PC-9 (cell line): ENCODE results near the gene MOB3C. TPM values are rescaled to one million over a fixed set of nuclear protein-coding genes. Genes with fewer than 3 reads are reported as not detected.

ENCODE experiments used
- BruUV-seq: library from RNA; stranded (reverse); fragments of 400-500 nt; replicated peaks from 2 replicates; lab custom pipeline; 2021; lab: Mats Ljungman, UMichigan
- CTCF ChIA-PET: fragments of 300-600 bp; sonication (Branson Sonifier 250); formaldehyde crosslinking; loops from one replicate; lab custom pipeline; 2022; ENCODE audit warnings: antibody characterized with exemption; lab: Charles Lee
- POLR2A ChIA-PET: fragments of 300-600 bp; sonication (Branson Sonifier 250); formaldehyde crosslinking; loops from one replicate; lab custom pipeline; 2022; ENCODE audit warnings: antibody characterized with exemption; ENCODE audit not compliant: unreplicated experiment; lab: Charles Lee
- DNase-seq, 2 experiments: peaks; one replicate each; pipeline versions ENCODE4 v3.0.0 to v3.0.0-alpha.2; 2015 to 2022; ENCODE audit warnings: mixed read lengths in 1 of 2
- H2AFZ ChIP-seq: fragments of 200-600 bp; sonication (generic); 2 replicates; pipeline ENCODE4 v1.8.1; 2017; ENCODE audit warnings: antibody characterized with exemption
- H3F3A ChIP-seq: fragments of 200-600 bp; sonication (generic); 2 replicates; pipeline ENCODE4 v1.8.1; 2017; ENCODE audit warnings: antibody characterized with exemption, mild to moderate bottlenecking, low read depth; ENCODE audit not compliant: insufficient read depth
- H3K27ac ChIP-seq: fragments of 200-600 bp; sonication (generic); 2 replicates; pipeline ENCODE4 v1.6.1; 2016; ENCODE audit warnings: mixed run types
- H3K27me3 ChIP-seq: fragments of 200-600 bp; sonication (generic); 2 replicates; pipeline ENCODE4 v1.6.1; 2016; ENCODE audit warnings: low read depth, mixed run types; ENCODE audit not compliant: insufficient read depth
- H3K36me3 ChIP-seq: fragments of 200-600 bp; sonication (generic); 2 replicates; pipeline ENCODE4 v1.6.1; 2016; ENCODE audit warnings: low read depth, mixed run types
- H3K4me1 ChIP-seq: fragments of 200-600 bp; sonication (generic); replicated peaks from 2 replicates; pipeline ENCODE4 v1.6.1; 2016; ENCODE audit warnings: mixed run types; ENCODE audit not compliant: insufficient read depth
- H3K4me2 ChIP-seq: fragments of 200-600 bp; sonication (generic); 2 replicates; pipeline ENCODE4 v1.6.1; 2017; ENCODE audit warnings: mixed run types
- H3K4me3 ChIP-seq: fragments of 200-600 bp; sonication (generic); 2 replicates; pipeline ENCODE4 v1.6.1; 2016; ENCODE audit warnings: mixed run types
- H3K79me2 ChIP-seq: fragments of 200-600 bp; sonication (generic); 2 replicates; pipeline ENCODE4 v1.6.1; 2017; ENCODE audit warnings: low read depth, mixed run types
- H3K9me2 ChIP-seq: fragments of 200-600 bp; sonication (generic); 2 replicates; pipeline ENCODE4 v1.8.1; 2017; ENCODE audit warnings: mild to moderate bottlenecking; ENCODE audit not compliant: insufficient read depth
- H3K9me3 ChIP-seq: fragments of 200-600 bp; sonication (generic); 2 replicates; pipeline ENCODE4 v1.8.1; 2016; ENCODE audit warnings: low read depth; ENCODE audit not compliant: insufficient read depth
- H4K20me1 ChIP-seq: fragments of 200-600 bp; sonication (generic); 2 replicates; pipeline ENCODE4 v1.8.1; 2017; ENCODE audit not compliant: insufficient read depth
- EZH2 ChIP-seq: fragments of 200-600 bp; sonication (generic); IDR thresholded peaks from 2 replicates; pipeline ENCODE4 v1.8.0; 2017; ENCODE audit warnings: antibody characterized with exemption, low read depth
- intact Hi-C: fragments of 100-400 bp; cut with micrococcal nuclease; formaldehyde crosslinking; loops from one replicate; pipeline ENCODE4 v1.10.0; 2022; ENCODE audit not compliant: unreplicated experiment
- total RNA-seq: library from RNA; stranded (reverse); gene quantifications from 2 replicates; pipeline ENCODE4 v1.2.3, GENCODE V29; 2021
- TF ChIP-seq, protein P1 (sequence below): fragments of 200-600 bp; sonication (generic); conservative IDR thresholded peaks from 2 replicates; pipeline ENCODE4 v1.6.1; 2017; ENCODE audit warnings: mixed run types, antibody characterized with exemption, mild to moderate bottlenecking, moderate library complexity

Gene MOB3C
- total RNA-seq, 1 experiment from 2014 or later: 35.2 TPM

DNA sequence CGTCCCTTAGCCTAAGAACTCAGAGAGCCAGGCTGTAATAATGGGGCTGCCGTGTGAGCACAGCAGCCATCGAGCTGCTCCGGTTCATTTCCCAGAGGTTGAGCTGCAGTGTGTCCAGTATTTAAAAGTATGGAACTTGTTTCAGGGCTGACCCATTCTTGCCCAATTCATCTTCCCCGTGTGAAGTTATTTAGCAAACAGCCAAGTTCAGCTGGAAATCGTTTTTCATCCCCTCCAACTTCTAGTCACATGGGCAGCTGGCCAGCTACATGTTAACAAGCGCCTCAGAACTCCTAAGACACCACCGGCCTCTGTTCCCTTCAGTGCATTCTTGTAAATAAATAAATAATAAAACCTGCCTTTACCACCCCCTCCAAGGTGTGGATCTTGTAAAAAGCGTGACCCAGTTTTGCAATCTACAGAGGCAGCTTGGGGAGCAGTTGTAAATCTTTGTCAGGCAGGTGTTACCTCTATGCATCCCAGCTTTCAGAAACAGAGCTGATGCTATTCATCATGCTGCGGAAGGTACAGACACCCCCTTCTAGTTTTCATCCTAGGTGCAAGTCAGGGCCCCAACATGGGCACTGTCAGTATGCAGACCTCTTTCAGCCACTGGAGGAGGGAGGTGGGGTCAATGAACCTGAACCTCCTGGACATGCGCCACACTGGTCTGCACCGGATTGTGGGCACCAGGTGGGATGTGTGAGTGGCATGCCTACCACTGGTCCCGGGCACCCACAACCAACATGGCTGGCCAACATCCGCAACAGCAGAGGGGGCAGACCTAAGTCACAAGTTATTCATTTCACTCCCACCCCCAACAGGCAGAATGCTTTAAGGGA lies 46.5 kb downstream of the MOB3C start:
- Histone ChIP-seq H3K27ac (no peak overlapping the region), H3K27me3 (no peaks in the 10 kb centered on the region), H3K9me2 (no peaks in the 10 kb centered on the region), H3K79me2 (no peaks in the 10 kb centered on the region), H2AFZ (no peak overlapping the region), H3K4me1 (no peaks in the 10 kb centered on the region), H4K20me1 (no peaks in the 10 kb centered on the region), H3K4me2 (no peak overlapping the region), H3K9me3 (no peaks in the 10 kb centered on the region), H3F3A (no peaks in the 10 kb centered on the region), H3K4me3 (no peak overlapping the region), H3K36me3 (peaks cover 14% of the 10 kb centered on the region)
- intact Hi-C loops: no loop called here
- POLR2A ChIA-PET: no interaction called here
- no TSS peak for BruUV-seq
- no peak for DNase-seq
- TF ChIP-seq EZH2: no peak
- TF ChIP-seq, protein P1, sequence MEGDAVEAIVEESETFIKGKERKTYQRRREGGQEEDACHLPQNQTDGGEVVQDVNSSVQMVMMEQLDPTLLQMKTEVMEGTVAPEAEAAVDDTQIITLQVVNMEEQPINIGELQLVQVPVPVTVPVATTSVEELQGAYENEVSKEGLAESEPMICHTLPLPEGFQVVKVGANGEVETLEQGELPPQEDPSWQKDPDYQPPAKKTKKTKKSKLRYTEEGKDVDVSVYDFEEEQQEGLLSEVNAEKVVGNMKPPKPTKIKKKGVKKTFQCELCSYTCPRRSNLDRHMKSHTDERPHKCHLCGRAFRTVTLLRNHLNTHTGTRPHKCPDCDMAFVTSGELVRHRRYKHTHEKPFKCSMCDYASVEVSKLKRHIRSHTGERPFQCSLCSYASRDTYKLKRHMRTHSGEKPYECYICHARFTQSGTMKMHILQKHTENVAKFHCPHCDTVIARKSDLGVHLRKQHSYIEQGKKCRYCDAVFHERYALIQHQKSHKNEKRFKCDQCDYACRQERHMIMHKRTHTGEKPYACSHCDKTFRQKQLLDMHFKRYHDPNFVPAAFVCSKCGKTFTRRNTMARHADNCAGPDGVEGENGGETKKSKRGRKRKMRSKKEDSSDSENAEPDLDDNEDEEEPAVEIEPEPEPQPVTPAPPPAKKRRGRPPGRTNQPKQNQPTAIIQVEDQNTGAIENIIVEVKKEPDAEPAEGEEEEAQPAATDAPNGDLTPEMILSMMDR: no peak
- CTCF ChIA-PET: no interaction called here

DNA sequence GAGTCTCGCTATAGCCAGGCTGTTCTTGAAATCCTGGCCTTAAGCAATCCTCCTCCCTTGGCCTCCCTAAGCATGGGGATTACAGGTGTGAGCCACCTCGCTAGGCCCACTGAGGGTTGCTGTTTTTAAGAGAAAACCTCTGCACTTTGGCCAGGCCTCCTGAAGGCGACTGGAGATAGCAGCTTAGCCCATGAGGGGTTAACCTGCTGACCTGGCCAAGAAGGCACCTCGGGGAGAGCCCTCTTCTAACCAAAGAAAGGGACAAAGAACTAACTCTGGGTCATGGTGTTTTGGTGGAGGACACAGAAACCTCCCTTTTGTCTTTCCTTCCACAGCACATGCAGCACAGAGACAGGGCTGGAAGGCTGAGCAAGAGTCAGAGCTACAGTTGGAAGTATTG lies 47.5 kb downstream of the MOB3C start:
- Histone ChIP-seq H4K20me1 (no peaks in the 10 kb centered on the region), H3K79me2 (no peaks in the 10 kb centered on the region), H3K27ac (no peak overlapping the region), H3F3A (no peaks in the 10 kb centered on the region), H3K27me3 (no peaks in the 10 kb centered on the region), H3K4me1 (no peaks in the 10 kb centered on the region), H3K9me3 (no peaks in the 10 kb centered on the region), H2AFZ (no peak overlapping the region), H3K4me3 (no peak overlapping the region), H3K4me2 (no peak overlapping the region), H3K36me3 (peaks cover 14% of the 10 kb centered on the region), H3K9me2 (no peaks in the 10 kb centered on the region)
- BruUV-seq: no TSS peak
- ChIA-PET CTCF (interaction anchor here (0.6 kb wide), 1 partner anchor 21 kb away, joined by 8 read pairs; no protein-coding TSS in a partner anchor), POLR2A (no interaction called here)
- no peak for DNase-seq
- TF ChIP-seq, protein P1: no peak
- TF ChIP-seq EZH2: no peak
- intact Hi-C loops: no loop called here

DNA sequence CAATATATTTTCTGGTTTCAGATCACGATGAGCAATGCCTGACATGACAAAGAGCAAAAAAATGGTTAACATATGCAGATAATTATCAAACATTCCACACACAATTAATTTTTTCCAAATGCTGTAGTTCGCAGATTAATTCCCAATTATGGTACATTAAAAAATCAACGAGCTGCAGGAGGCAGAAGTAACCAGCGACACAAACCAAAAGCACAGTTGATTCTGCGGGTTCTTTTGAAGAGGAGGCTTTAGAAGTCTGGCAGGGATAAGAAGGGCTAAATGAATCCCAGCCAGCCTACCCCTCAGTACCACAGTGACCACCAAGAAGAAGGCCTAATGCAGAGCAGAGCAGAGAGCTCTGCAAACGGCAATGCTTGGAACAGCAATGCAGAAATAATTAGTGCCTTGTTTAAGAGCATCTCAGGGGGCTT lies 48.1 kb downstream of the MOB3C start:
- no peak overlapping the region for H3K4me3 ChIP-seq
- no peaks in the 10 kb centered on the region for H3K4me1 ChIP-seq
- no peaks in the 10 kb centered on the region for H3K9me2 ChIP-seq
- peaks cover 14% of the 10 kb centered on the region for H3K36me3 ChIP-seq
- DNase-seq: no peak
- intact Hi-C loops: no loop called here
- H3K27ac ChIP-seq: no peak overlapping the region
- no peaks in the 10 kb centered on the region for H4K20me1 ChIP-seq
- no TSS peak for BruUV-seq
- no peak overlapping the region for H3K4me2 ChIP-seq
- CTCF ChIA-PET: no interaction called here
- no peaks in the 10 kb centered on the region for H3F3A ChIP-seq
- TF ChIP-seq EZH2: no peak
- TF ChIP-seq, protein P1: no peak
- H3K79me2 ChIP-seq: no peaks in the 10 kb centered on the region
- H2AFZ ChIP-seq: no peak overlapping the region
- no peaks in the 10 kb centered on the region for H3K27me3 ChIP-seq
- POLR2A ChIA-PET: no interaction called here
- H3K9me3 ChIP-seq: no peaks in the 10 kb centered on the region
